Activated CD4-positive, alpha-beta T cell treated with anti-CD3 and anti-CD28 coated beads for 24 hours (primary cell): Measurements from ENCODE around the gene PRPH.
A peak's percentile ranks its signal among the peaks of the same experiment; 100 is the strongest.

Source experiments
- DNase-seq, 2 donors: peaks; one replicate each; pipeline ENCODE4 v3.0.0-alpha.2; 2020; ENCODE audit warnings: low read depth in 2 of 2

The PRPH gene

GRCh38 chr12:49346659-49347310 lies 51.8 kb downstream of the PRPH start, which contains the start of gene DNAJC22:
TSS of gene DNAJC22 (plus strand) at chr12:49346888. CDS start at chr12:49348873, 1,985 bp downstream.
- no peak for DNase-seq

- DNase-seq, result peak; percentile 62 to 63
Observed at GRCh38 chr12:49347311-49348193, 52.6 kb downstream of the PRPH start.
